ENCODE data around the gene BORCS5.

The BORCS5 gene

DNA sequence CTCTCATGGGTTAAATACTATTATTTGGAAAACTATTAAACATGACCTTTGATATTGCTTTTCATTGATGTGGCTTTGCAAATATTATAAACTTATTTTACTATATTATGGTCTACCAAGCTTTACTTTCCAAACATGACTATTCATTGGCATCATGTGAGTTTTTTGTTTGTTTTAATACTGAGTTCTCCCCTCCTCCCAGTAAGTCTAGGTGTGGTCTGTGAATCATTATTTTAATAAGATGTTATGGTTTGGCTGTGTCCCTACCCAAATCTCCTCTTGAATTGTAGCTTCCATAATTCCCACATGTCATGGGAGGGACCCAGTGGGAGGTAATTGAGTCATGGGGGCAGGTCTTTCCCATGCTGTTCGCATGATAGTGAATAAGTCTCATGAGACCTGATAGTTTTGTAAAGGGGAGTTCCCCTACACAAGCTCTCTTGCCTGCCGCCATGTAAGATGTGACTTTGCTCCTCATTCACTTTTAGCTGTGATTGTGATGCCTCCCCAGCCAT is 80.0 kb downstream of the BORCS5 start:
- FAIRE-seq = no peak

DNA sequence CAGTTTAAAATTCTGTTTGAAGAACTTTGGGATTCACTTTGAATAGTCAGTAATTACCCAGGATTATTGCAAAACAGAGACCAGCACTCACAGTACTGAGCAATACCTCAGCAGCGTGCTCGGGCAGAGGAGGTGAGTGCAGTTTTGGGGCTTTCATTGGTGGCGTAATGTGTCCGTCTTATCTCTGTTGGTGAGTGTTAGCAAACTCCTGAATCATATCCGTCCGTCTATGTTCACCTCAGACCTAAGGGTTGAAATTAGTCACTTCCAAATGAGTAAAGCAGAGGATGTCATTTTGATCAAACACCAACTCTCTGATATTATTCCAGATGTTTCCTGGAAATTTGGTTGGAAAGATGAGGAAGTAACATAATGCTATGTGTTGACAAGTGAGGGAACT is 82.8 kb downstream of the BORCS5 start:
- no peak for FAIRE-seq

DNA sequence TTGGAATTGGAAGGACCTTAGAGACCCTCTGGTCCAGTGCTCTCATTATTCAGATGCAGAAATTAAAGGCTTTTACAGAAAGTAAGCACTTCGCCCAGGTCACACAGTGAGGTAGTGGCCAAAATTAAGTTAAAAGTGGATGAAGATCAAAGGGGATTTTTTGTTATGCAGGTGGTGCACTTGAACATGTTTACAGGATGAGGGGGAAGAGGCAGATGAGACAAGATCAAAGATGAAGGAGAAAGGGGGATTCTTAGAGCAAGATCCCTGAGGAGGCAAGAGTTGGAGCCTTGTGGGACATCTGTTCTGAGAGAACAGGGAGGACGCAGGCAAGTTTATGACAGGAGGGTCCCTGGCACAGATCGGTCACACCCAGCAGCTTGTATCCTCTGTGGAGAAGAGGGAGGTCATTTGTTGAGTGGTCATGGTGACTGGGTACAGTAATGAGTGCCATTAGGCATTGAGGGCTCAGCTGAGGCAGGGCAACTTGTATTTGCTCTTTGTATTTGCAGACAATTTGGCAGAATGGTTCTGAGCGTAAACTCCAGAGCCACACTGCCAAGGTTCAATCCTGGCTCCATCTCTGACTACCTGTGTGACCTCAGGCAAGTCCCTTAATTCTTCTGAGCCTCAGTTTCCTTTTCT is 84.0 kb downstream of the BORCS5 start:
- FAIRE-seq = no peak

DNA sequence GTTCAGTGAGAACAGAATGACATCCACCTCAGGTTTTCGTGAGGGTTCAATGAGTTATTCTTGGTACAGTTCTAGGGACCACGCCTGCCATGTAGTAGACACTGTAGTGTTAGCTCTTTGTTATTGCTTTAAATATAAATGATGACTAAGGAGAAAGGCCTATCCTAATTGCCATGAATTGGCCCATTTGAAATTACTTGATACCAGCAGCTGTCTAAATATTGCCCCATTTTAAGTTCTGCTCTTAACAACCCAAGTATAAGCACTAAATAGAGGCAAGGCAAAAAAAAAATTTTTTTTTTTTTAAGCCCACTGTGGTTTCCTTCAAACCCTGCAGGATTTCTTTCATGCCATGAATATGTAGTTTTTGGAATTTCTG is 84.5 kb downstream of the BORCS5 start:
- FAIRE-seq = no peak

DNA sequence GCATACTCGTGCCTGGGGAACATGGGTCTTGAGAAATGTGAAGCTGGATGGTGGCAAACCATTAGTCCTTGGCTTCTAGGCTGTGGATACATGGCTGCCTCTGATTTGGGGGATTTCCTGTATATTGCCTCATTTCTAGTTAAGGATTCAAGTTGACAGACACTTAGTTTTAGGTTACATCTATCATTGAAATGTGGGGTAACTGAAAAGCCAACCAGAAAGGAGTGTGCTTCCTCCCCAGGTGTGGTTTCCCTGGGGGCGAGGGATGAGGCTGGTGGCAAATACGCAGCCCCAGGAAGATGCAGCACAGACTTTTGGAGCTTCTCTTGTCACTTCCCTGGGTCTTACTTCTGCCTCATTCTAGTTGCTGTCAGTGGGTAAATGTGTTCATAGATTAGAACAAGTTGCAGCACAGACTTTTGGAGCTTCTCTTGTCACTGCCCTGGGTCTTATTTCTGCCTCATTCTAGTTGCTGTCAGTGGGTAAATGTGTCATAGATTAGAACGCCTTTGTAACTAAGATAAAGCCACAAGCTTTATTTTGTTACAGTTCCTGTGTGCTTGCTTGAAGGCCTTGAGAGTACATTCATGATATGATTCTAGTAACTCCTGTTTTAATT is 85.1 kb downstream of the BORCS5 start:
- no peak for FAIRE-seq

DNA sequence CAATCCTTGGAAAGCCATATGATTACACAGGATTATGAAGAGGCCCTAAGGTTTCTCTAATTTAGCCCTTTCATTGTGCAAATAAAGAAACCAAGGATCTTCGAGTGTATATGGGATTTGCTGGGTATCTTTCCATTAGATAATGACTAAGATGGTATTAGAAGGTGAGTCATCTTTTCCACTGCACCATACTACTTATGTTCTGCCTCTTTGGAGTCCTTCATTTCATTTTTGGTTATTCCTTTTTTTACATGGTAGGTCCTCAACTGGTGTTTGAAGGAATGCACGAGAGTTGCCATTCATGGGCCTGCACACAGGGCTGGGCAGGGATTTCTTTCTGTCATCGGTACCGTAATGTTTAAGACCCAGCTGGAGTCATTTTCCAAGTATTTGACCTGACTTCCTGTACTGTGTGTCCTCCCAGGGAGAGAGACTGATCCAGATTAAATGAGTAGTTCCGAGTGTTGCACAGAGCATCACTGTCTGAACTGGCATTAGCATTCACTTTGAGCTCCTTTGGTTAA is 85.7 kb downstream of the BORCS5 start:
- FAIRE-seq = no peak

DNA sequence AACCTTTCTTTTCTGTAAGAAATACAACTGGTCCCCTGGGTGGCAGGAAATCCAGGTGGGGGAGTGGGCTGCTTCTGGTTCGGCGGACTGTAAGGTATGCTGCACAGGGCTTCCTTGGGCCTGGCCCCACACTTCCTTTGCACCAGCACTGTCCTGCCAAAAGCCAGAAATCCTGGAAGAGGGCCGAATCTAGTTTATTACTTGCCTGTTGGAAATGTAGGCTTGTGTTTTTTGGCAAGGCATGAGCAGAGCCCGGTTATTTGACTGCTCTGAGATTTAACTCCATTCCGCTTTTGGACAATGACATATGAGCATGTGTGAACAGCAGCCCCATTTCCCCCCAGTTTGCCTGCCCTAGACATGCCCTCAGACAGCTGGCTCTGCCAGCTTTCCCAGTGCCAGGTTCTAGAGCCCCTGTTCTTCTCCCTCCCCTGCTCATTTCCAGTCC is 86.6 kb downstream of the BORCS5 start:
- no peak for FAIRE-seq

DNA sequence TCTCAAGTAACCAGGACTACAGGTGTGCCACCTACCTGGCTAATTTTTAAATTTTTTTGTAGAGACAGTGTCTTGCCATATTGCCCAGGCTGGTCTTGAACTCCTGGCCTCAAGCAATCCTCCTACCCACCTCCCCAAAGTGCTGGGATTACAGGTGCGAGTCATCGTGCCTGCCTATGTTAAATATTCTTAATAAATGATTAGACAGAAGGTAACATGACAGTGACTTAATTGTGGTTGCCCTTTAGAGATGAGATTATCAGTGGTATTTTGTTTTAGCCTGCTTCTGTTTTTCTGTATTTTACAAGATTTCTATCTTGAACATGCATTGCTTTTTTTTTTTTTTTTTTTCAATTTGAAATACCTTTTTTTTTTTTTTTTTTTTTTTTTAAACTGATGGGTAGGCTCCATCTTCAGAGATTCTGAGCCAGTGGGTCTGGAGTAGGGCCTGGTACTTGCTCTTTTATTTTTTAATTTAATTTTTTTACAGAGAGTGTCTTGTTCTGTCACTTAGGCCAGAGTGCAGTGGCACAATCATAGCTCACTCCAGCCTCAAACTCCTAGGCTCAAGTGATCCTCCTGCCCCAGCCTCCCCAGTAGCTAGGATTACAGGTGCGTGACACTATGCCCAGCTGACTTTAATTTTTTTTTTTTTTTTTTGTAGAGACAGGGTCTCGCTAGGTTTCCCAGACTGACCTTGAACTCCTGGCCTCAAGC is 88.4 kb downstream of the BORCS5 start:
- no peak for FAIRE-seq

DNA sequence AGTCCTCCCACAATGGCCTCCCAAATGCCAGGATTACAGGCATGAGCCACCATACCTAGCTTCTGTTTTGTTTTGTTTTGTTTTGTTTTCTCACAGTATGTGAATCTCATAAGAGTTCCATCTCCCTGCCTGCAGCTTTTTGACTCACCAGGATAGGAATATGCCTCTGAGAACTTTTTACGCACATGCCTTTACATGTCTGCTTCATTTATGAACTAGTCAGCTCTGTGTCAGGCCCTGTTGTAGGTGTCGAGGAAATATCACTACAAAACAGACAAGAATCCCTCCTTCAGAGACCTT is 89.0 kb downstream of the BORCS5 start:
- FAIRE-seq = no peak

DNA sequence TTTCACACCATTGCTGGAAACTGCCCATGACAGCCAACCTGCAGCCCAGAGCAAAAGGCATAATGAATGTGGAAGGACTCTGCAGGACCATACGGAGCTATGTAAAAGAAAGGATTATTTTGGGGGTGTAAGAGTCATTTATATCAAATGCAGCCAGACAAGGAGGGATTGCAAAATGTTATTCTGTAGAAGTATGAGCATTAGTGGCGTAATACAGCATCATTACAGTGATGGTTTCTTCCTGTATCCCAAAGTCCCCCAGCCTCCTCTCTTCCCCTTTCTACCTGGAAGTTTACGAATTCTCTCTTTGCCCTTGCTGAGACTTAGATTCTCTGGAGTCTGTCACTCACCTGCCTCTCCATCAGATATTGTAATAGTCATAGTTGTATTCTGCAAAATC is 89.9 kb downstream of the BORCS5 start:
- no peak for FAIRE-seq

DNA sequence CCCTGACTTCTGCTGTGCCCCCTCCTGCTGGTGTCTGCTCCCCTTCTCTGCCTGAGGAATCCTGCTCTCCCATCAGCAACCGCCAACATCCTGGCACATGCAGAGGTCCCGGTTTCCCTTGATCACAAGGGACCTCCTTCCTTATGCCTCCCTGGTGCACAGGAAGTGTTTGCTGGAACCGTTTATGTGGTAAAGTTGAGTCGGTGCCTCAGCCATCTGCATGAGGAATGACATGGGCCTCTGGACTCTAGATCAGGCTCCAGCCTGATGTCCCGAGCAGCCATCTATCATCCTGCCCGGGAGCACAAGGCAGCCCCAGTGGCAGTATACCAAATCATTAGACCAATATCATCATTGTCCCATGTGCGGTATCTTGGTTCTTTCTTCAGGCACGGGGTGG is 90.4 kb downstream of the BORCS5 start:
- FAIRE-seq = no peak

DNA sequence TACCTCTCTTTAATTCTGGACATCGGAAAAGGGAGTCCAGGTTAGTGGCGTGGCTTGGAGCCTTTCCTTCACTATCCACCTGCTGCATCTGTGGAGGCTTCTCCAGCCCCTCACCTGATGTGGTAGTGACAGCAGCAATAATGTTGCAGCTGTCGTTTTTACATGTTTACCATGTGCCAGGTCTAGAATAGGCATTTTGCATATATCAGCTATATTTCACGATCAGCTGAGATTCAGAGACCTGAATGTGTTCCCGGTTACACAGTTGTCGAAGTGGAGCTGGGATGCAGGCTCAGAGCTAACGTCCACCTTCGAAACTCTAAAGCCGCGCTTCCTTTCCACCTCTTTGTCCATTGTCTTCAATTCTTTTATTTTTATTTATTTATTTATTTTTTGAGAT is 91.0 kb downstream of the BORCS5 start:
- FAIRE-seq = no peak

DNA sequence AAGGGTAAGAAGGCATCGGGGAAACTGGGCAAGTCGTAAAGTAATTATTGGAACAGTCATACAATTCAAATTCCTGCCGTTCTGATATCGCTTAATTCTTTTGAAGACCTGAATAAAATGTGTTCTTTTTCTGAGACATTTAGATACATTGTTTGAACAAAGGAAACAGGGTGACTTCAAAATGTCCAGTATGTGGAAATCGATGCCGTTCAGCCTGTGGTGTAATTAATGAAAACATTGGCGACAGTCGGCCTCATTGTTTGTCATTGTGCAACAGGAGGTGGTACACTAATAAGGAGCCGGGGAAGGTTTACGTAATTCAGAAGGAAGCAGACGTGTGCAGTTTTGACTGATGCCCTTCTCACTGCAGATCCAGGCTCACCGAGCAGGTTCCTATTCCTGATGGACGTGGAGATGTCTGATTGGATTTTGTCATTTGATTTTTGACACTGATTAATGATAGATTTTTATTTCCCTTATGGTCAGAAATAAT is 92.7 kb downstream of the BORCS5 start:
- FAIRE-seq = no peak

DNA sequence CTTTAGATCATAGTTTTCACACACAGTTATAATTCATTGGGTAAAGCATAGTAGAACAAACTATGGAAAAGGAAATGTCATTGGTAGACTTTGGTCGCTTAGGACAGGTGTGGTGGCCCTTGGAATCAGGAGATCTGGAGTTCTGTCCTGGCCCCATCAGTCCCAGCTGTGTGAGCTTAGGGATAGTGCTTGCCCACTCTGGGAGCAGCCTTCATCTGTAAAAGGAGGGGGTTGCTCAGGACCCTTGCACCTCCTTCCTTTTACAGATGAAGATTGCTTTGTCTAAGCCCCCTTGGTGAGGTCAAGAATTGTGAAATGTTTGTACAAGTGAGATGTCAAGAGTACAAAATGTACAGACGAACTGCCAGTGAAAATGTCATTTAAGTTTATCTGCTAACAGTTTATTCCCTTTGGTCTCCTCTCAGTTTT is 93.2 kb downstream of the BORCS5 start:
- FAIRE-seq = no peak

DNA sequence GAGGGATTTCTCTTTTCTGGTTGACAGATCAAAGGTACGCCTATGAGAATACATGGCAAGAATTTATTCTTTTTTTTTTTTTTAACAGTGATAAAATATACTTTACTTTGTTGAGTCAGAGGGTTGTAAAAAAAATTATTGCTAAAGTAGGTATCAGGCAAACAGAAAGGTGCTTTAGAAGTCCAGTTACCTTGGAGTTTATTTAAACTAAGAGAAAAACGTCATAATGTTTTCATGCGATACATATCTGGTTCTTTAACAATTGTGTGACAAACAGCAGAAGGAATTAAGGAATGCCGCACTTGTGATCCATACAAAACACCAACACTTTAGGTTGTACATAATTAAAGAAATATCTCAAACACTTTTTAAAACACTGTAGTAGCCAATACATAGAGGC is 94.2 kb downstream of the BORCS5 start:
- peak; percentile 69 for FAIRE-seq

DNA sequence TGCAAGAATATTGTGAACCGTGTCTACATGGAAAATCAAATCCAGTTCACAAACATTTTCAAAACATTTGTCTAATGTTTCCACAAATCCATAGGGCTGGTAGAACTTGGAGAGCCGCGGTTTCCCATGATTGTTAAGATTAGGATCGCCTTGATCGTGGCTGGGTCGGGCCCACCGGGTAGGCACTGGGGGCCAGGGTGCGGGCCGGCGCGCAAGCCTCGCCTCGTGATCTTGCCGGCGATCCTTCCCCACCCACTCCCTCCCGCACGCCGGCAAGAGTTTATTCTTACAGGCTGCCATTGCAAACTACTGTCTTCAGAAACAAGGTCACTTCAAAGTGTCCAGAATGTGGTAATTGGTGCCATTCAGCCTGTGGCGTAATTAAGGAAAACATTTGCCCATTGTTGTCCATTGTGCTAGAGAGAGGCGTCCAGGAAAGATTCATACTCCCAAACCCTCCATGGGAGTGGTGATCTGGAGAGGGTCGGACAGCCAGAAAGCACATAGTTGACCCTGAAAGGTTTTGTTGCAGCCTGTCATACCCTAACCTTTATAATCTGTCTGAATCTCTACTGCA is 95.5 kb downstream of the BORCS5 start:
- no peak for FAIRE-seq

DNA sequence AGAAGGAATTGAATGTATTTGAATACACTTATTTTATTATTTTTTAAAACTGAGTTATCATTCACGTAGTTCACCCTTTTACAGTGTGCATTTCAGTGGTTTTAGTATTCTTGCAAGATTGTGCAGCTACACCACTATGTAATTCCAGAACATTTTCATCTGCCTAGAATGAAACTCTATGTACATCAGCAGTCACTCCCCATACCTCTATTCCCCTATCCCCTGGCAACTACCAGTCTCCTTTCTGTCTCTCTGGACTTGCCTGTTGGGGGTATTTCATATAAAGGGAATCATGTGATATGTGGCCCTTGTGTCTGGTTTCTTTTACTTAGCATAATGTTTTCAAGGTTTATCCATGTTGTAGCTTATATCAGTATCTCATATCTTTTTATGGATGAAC is 96.8 kb downstream of the BORCS5 start:
- FAIRE-seq = no peak

DNA sequence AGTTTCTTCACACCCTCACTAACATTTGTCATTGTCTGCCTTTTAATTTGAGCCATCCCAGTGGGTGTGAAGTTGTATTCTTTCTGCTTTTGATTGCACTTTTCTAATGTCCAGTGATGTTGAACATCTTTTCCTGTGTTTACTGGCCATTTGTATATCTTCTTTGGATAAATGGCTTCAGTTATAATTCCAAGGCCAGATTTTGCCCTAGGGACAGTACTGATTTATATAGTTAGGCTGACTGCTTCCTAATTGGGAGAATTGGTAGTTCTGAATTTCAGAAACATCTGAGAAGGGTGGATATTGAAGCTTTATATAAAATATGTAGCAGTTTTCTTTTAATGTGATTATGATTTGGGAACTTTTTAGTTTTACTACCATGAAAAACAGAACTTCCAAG is 97.4 kb downstream of the BORCS5 start:
- no peak for FAIRE-seq

DNA sequence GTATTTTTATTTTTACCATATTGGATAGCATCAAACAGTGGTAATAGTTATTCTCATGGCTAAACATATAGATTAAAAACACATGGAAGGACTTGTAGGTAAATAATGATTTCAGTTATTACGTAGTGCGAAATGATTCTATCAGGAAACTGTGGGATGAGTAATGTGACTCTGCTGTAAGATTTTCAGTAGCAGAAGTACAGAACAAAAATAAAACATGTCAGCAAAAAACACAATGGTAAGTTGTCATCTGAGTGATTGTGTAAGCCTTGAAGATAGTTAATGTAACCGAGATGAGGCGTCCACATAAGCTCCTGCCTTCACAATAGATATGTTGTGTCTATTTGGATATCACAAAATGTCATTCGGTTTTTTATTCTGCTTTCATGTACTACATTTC is 99.8 kb downstream of the BORCS5 start:
- FAIRE-seq = no peak

DNA sequence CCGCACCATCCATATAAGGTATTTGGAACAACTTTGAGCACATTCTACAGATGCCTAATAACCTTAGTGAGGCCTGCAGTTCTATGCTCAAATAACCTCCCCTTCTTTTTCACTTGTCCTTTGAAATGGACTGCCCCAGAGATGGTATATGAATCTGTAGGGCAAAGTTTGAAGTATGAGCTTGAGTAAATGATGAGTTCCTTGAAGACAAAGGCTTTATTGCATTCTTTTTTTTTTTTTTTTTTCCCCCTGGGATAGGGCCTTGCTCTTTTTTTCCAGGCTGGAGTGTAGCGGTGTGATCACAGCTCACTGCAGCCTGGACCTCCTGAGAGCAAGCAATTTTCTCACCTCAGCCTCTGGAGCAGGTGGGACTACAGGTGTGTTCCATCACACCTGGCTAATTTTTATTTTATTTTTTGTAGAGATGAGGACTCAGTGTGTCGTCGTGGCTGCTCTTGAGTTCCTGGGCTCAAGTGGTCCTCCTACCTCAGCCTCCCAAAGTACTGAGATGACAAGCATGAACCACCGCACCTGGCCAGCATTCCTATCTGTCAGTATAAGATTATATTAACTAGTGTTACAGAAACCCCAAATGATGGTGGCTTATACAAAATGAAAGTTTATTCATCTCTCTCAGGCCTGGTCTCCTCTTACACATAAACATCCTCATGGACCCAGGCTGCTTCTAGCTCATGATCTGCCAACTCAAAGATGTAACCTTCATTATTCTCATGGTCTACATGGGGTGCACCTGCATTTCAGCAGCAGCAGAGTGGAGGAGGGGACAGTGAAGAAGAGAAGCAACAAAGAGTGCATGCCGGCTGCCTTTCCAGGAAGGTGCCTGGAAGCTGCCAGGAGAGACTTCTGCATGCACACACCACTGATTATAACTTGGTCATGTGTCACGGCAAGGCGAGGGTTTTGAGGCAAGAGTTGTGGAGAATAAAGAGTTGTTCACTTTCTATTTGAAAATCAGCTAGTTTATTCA is 104.4 kb downstream of the BORCS5 start:
- no peak for FAIRE-seq

DNA sequence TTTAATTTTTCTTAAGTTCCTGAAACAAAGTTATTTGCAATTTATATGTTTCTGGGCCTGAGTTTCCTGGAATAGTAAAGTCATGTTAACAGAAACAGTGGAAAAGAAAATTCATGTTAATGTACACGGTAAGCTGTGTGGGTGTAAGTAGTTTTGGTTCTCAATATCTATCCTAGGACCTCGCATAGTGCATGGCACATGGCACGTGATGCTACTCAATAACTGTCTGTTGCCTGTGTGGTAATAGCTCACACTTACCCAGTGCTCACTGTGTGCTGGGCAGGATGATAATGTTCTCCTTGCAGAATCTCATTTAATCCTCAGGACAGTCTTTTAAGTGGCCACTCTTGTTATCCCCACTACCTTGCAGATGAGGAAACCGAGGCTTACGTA is 105.0 kb downstream of the BORCS5 start:
- no peak for FAIRE-seq

DNA sequence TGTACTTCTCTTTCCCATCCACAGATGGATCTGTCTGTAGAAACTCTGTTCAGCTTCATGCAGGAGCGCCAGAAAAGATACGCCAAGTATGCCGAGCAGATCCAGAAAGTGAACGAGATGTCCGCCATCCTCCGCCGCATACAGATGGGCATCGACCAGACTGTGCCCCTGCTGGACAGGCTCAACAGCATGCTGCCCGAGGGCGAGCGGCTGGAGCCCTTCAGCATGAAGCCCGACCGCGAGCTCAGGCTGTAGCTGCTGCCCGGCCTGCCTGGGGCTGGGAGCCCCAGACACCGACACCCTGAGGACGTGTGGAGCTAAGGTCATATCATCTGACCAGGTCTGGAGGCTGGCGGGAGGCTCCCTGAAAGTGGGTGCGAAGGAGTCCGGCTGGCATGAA is 108.6 kb downstream of the BORCS5 start:
- FAIRE-seq = no peak
